ENCODE data around the gene PTPRG.
"Not testable (repeated sequence)": the region's sequence is repeated elsewhere in the genome, so short reads cannot be mapped to it uniquely, and the experiment has no call there.

PTPRG gene

GRCh38 chr3:61552704-61553103 is 8.7 kb upstream of the PTPRG start:
- not testable (repeated sequence) for H3K4me3 ChIP-seq (ENCODE audit: low read length); H3K27me3 ChIP-seq (ENCODE audit: control insufficient read depth, low read length); H3K27ac ChIP-seq (ENCODE audit: low read depth, low read length); H3K4me1 ChIP-seq (ENCODE audit: control insufficient read depth, low read length); H3K9me3 ChIP-seq (ENCODE audit: control insufficient read depth, insufficient read depth, low read length); H3K9me2 ChIP-seq (replicated peaks; ENCODE audit: control insufficient read depth, low read length); H3K79me2 ChIP-seq (ENCODE audit: control insufficient read depth, low read length); H3K4me2 ChIP-seq (ENCODE audit: low read length); H3F3A ChIP-seq (ENCODE audit: control insufficient read depth, insufficient read depth); H4K20me1 ChIP-seq (ENCODE audit: control insufficient read depth, insufficient read depth, low read depth, low read length); H3K36me3 ChIP-seq (ENCODE audit: control insufficient read depth, low read length)

GRCh38 chr3:61559136-61559731 is 2.1 kb upstream of the PTPRG start:
- no peaks in the 10 kb centered on the region for H3K4me1 ChIP-seq (ENCODE audit: control insufficient read depth, low read length)
- TF ChIP-seq CTCF (IDR thresholded peaks at IDR 0.05; ENCODE audit: low read depth, low read length, poor library complexity, severe bottlenecking) (no peak), EZH2phosphoT487 (IDR thresholded peaks at IDR 0.05; ENCODE audit: borderline replicate concordance, low read length) (no peak)
- no peaks in the 10 kb centered on the region for H3K9me2 ChIP-seq (replicated peaks; ENCODE audit: control insufficient read depth, low read length)
- H3K79me2 ChIP-seq (ENCODE audit: control insufficient read depth, low read length) = no peaks in the 10 kb centered on the region
- H3K27ac ChIP-seq (ENCODE audit: low read depth, low read length) = no peak overlapping the region
- H3K27me3 ChIP-seq (ENCODE audit: control insufficient read depth, low read length) = no peaks in the 10 kb centered on the region
- no peak overlapping the region for H3K4me2 ChIP-seq (ENCODE audit: low read length)
- H3F3A ChIP-seq (ENCODE audit: control insufficient read depth, insufficient read depth) = no peaks in the 10 kb centered on the region
- no peaks in the 10 kb centered on the region for H4K20me1 ChIP-seq (ENCODE audit: control insufficient read depth, insufficient read depth, low read depth, low read length)
- H3K4me3 ChIP-seq (ENCODE audit: low read length) = no peak overlapping the region
- no peaks in the 10 kb centered on the region; the same call in none of the 2 replicates for H3K9me3 ChIP-seq (ENCODE audit: control insufficient read depth, insufficient read depth, low read length)
- no peaks in the 10 kb centered on the region for H3K36me3 ChIP-seq (ENCODE audit: control insufficient read depth, low read length)

GRCh38 chr3:61560517-61561373 is 626 bp upstream of the PTPRG start:
- TF ChIP-seq CTCF (IDR thresholded peaks at IDR 0.05; ENCODE audit: low read depth, low read length, poor library complexity, severe bottlenecking) = no peak
- TF ChIP-seq EZH2phosphoT487 (IDR thresholded peaks at IDR 0.05; ENCODE audit: borderline replicate concordance, low read length) = no peak
- Histone ChIP-seq H3K9me2 (replicated peaks; ENCODE audit: control insufficient read depth, low read length) (no peaks in the 10 kb centered on the region), H3K79me2 (ENCODE audit: control insufficient read depth, low read length) (no peaks in the 10 kb centered on the region), H3K36me3 (ENCODE audit: control insufficient read depth, low read length) (no peaks in the 10 kb centered on the region), H3F3A (ENCODE audit: control insufficient read depth, insufficient read depth) (no peaks in the 10 kb centered on the region), H4K20me1 (ENCODE audit: control insufficient read depth, insufficient read depth, low read depth, low read length) (no peaks in the 10 kb centered on the region), H3K4me1 (ENCODE audit: control insufficient read depth, low read length) (no peaks in the 10 kb centered on the region), H3K27ac (ENCODE audit: low read depth, low read length) (no peak overlapping the region), H3K4me2 (ENCODE audit: low read length) (no peak overlapping the region), H3K27me3 (ENCODE audit: control insufficient read depth, low read length) (no peaks in the 10 kb centered on the region), H3K9me3 (ENCODE audit: control insufficient read depth, insufficient read depth, low read length) (no peaks in the 10 kb centered on the region; the same call in none of the 2 replicates), H3K4me3 (ENCODE audit: low read length) (no peak overlapping the region)

Measured in DOHH2 (cell line).